Epithelial cell of esophagus (primary cell): Measurements from ENCODE around the gene GALNT9.

Source experiments
- DNase-seq: peaks from one replicate; pipeline ENCODE4 v3.0.0; 2010; ENCODE audit warnings: low read depth
- H3K4me3 ChIP-seq: 2 replicates; pipeline ENCODE4 v1.5.1; 2011; ENCODE audit warnings: mild to moderate bottlenecking, low read length, control low read depth
- CTCF ChIP-seq: IDR thresholded peaks from 2 replicates; pipeline ENCODE4 v1.5.1; 2011; ENCODE audit warnings: low read depth, mild to moderate bottlenecking, low read length, control low read depth, inconsistent platforms; ENCODE audit not compliant: insufficient read depth; ENCODE audit errors: missing control alignments

Gene GALNT9

DNA sequence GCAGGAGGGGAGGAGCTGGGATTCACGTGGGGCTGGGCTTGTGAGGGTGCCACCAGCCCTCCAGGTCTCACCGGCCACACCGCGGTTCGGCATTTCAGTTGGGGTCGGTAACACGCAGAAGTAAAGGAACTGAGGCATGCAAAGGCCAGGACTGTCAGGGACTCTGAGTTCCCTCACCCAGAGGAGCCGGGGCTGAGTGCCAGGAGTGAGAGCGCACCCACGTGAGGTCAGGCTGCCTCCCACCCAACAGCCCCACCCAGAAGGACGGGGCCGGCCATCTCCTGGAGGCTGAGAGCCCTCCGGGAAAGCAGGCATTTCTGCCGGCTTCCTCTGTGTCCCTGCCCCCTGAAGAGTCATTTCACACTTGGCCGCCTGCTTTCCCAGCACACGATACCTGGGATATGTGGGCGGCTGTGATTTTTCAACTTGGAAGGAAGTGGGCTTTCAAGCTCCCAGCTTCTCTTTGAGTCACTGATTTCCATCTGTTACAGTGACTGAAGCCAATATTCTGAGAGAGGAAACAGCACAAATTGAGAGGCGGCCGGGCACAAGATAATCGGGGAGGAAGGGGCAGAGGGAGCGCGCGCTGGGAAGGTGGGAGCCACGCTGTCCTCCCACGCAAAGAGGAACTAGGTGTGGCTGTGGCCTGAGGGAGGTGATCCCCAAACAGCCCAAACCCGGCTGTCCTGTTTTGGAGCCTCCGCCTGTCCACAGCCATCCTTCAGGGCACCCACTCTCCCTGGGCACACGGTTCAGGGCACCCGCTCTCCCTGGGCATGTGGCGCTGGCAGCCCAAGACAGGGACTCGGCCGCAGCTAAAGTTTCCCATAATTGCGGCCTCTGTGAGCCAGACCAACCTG, 19.0 kb downstream of the GALNT9 start:
- no peak for DNase-seq
- no peak for TF ChIP-seq CTCF
- no peak overlapping the region for H3K4me3 ChIP-seq

DNA sequence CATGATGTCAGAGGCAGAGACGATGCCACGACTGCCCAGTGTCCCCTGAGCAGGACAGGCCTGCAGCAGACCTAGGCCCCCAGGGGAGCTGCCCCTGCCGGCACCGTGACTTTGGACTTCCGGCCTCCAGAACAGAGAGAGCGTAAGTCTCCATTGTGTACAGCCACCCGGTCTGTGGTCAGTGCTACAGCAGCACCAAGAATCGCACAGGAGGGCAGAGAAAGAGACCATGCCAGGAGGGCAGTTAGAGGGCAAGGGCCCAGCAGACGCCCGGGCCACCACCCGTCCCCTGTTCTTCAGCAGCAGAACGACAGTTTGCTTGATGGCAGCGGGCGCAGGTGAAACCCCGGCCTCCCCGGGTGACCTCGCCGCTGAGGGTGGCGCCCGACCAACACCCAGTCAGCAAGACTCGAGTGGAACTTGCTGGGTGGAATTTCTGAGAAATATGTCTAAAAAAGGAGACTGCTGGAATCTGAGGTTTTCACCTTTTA, 19.7 kb downstream of the GALNT9 start:
- DNase-seq, result no peak
- TF ChIP-seq CTCF, result no peak
- no peak overlapping the region for H3K4me3 ChIP-seq

DNA sequence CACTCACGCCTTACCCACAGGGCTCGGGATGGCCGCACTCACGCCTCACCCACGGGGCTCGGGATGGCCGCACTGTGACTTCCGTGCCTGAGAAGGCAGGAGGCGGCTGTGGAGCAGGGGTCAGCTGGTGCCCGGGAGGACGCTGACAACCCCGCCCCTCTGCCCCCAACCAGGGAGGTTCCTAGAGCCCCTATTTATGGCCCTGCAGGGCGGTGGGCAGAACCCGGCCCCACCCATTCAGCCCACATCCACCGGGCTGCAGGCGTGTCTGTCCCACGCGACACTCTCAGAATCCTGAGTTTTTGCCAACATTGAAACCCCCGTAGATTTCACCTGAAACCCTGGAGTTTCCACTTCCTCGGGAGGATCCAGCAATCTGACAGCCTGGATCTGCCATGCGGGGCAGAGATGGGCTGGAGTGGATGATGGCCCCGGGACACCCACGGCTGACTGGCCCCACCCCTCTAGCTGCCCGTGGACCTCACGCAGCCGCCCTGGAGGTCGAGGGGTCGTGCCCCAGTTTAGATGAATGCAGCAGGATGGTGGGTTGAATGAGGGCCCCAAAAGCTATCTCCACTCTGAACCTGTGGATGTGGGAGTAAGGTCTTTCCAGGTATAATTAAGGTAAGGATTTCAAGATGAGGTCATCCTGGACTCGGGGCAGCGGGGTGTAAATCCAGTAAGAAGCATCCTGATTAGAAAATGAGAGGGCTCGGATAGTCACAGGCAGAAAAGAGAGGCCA, 20.4 kb downstream of the GALNT9 start:
- no peak for DNase-seq
- no peak for TF ChIP-seq CTCF
- no peak overlapping the region for H3K4me3 ChIP-seq

GRCh38 chr12:132307976-132308852, 21.2 kb downstream of the GALNT9 start:
- DNase-seq, result no peak
- no peak overlapping the region for H3K4me3 ChIP-seq
- TF ChIP-seq CTCF, result no peak

DNA sequence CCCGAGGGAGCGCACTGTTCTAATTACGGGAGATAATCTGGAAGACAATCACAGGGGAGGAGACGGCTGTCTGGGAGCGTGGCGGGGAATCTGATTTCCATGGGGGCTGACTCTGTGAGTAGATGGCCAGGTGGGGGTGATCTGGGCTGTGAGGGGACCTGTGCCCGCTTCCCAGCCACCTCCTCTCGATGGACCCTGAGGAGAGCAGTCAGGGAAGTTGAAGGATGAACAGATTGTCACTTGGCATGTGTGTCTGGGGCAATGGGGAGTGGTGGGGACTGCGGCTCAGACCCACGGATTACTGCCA, 22.6 kb downstream of the GALNT9 start:
- TF ChIP-seq CTCF, result no peak
- no peak for DNase-seq
- H3K4me3 ChIP-seq, result no peak overlapping the region

- DNase-seq, result no peak
- H3K4me3 ChIP-seq, result no peak overlapping the region
- TF ChIP-seq CTCF, result no peak
Measured at GRCh38 chr12:132305991-132306884, 23.2 kb downstream of the GALNT9 start.
